Memory B cell (primary cell): ENCODE results near the gene NRBF2.
A peak's percentile ranks its signal among the peaks of the same experiment; 100 is the strongest.

Experiments used
- ATAC-seq: fragments of 150-1000 bp; cut with Tn5 transposase; 2 replicates; pipeline ENCODE4 v1.10.0; 2021; ENCODE audit warnings: low read depth, mild to moderate bottlenecking, moderate library complexity
- DNase-seq, 2 donors: peaks; one replicate each; pipeline ENCODE4 v3.0.0; 2022; ENCODE audit warnings: low spot score in 2 of 2
- H3K27ac Mint-ChIP-seq: one replicate; pipeline ENCODE4 v1.8.0; 2022; ENCODE audit warnings: mild to moderate bottlenecking, moderate library complexity, mixed read lengths
- H3K27me3 Mint-ChIP-seq: one replicate; pipeline ENCODE4 v1.8.0; 2022; ENCODE audit warnings: mixed read lengths
- H3K36me3 Mint-ChIP-seq: one replicate; pipeline ENCODE4 v1.8.0; 2022; ENCODE audit warnings: mild to moderate bottlenecking, mixed read lengths
- H3K4me1 Mint-ChIP-seq: one replicate; pipeline ENCODE4 v1.8.0; 2022; ENCODE audit warnings: mixed read lengths
- H3K4me3 Mint-ChIP-seq: one replicate; pipeline ENCODE4 v1.8.0; 2022; ENCODE audit warnings: mild to moderate bottlenecking, moderate library complexity, mixed read lengths
- H3K9me3 Mint-ChIP-seq: one replicate; pipeline ENCODE4 v1.8.0; 2022; ENCODE audit warnings: mixed read lengths

The NRBF2 gene

DNA sequence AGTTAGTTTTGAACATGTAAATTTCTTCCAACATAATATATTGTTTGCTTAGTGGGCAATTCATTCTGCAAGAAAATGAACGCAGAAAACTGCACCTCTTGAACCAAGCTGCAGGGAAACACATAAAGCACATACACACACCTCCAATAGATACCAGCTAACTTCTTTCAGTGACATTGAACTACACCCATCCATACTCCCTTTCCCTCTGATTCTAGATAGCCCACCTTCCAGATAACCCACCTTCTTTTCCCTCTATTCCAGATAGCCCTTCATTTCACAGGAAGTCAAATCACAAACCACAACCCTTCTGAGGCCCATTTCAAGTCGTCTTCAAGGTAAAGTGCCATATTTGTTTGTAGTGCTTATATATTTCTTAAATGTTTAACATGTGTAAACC is 28.5 kb downstream of the NRBF2 start:
- DNase-seq (no peak), ATAC-seq (no peak)
- Mint-ChIP-seq H3K4me1 (peaks cover 13% of the 10 kb centered on the region), H3K27ac (peak overlapping the region; percentile 7), H3K36me3 (no peaks in the 10 kb centered on the region), H3K9me3 (no peaks in the 10 kb centered on the region), H3K4me3 (no peak overlapping the region), H3K27me3 (no peaks in the 10 kb centered on the region)

DNA sequence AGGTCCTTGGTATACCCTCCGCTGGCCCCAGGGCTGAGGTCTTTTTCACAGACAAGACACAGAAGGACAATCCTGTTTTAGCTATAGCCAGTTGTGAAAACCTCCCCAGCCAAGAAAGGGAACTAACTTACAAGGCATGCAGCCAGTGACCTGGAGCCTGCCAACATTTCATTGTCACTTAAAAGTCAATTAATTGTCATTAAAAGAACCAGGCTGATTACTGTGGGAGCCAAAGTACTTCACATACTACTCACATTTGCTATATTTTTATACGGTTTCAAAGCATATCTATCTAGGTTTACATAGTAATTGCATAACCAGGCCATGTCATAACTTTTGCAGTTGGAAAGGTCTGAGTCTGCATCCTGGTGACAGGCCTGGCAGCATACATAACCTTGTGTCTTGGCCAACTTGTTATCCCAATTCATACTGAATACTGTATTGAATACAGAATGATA is 31.1 kb downstream of the NRBF2 start:
- peaks cover 5% of the 10 kb centered on the region for H3K36me3 Mint-ChIP-seq
- no peak overlapping the region for H3K4me3 Mint-ChIP-seq
- peaks cover 7% of the 10 kb centered on the region for H3K4me1 Mint-ChIP-seq
- H3K9me3 Mint-ChIP-seq = no peaks in the 10 kb centered on the region
- ATAC-seq = no peak
- H3K27me3 Mint-ChIP-seq = no peaks in the 10 kb centered on the region
- DNase-seq = no peak
- peak overlapping the region; percentile 81 for H3K27ac Mint-ChIP-seq

DNA sequence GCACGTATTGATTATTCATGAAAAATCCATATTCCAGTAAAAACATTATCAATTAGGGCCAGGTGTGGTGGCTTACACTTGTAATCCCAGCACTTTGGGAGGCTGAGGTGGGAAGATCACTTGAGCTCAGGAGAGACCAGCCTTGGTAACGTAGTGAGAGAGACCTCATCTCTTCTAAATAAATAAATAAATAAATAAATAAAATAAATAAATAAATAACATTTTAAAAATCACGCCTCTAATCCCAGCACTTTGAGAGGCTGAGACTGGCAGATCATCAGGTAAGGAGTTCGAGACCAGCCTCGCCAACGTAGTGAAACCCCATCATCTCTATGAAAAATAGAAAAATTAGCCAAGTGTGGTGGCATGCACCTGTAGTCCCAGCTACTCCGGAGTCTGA is 32.1 kb downstream of the NRBF2 start:
- Mint-ChIP-seq H3K9me3 (no peaks in the 10 kb centered on the region), H3K4me1 (peaks cover 7% of the 10 kb centered on the region), H3K4me3 (no peak overlapping the region), H3K36me3 (peaks cover 14% of the 10 kb centered on the region), H3K27me3 (no peaks in the 10 kb centered on the region), H3K27ac (no peak overlapping the region)
- DNase-seq = no peak
- no peak for ATAC-seq

DNA sequence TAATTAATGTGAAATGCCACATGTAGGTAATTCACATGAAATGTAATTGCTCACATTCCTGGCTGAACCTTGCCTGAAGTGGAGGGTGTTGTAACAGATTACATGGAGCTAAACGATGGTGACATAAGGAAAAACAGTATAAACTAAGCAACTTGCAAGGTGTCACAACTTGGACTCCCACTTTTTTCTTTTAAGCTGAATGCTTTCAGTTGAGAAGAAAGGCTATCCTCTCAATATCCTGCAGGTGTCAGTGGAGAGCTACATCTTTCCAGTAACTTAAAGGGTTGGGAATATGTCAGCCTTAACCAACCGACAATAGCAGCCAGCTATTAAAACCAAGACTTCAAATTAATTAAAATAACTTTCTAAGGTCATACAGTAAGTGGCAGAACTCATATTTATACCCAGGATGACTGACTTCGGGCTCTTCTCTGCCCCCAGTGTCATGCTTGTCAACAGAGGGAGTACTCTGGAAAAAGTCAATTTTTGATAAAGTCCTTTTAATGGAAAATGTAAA is 33.7 kb downstream of the NRBF2 start:
- no peak overlapping the region for H3K27ac Mint-ChIP-seq
- peaks cover 21% of the 10 kb centered on the region for H3K36me3 Mint-ChIP-seq
- H3K27me3 Mint-ChIP-seq = no peaks in the 10 kb centered on the region
- H3K9me3 Mint-ChIP-seq = no peaks in the 10 kb centered on the region
- peak; percentile 70 for ATAC-seq
- DNase-seq = peak in 1 of 2 donors; percentile 41
- no peak overlapping the region for H3K4me3 Mint-ChIP-seq
- H3K4me1 Mint-ChIP-seq = no peaks in the 10 kb centered on the region

DNA sequence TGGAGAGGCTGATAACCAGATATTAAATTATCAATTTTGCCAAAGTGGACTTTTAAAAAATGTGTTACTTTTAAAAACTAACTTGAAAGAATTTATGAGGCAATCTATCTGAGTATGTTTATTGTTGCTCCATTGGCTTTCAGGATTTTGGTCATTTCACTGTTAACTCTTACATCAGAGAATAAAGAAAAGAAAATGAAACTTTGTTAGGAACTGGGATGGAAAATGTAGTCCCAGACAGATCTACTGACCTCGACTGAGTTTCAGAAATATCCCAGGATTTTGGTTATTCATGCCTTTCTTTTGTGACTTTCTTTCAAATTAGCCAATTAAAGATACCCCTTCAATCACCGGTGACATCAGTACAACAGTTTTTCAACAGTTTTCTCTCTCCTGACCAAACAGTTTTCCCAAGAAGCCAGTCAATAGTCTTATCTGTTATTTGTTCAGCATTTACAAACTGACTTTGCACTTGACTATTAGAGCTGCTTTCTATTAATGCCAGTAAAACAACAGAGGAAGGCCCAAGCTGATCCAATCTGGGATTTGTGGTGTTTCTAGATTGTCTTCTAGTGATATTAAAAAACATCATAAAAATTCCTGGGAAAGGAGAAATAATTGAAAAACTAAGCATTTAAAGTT is 35.8 kb downstream of the NRBF2 start:
- Mint-ChIP-seq H3K9me3 (no peaks in the 10 kb centered on the region), H3K36me3 (peaks cover 29% of the 10 kb centered on the region), H3K4me3 (no peak overlapping the region), H3K27me3 (no peaks in the 10 kb centered on the region), H3K27ac (peak overlapping the region; percentile 75), H3K4me1 (peaks cover 11% of the 10 kb centered on the region)
- ATAC-seq = no peak
- no peak for DNase-seq

DNA sequence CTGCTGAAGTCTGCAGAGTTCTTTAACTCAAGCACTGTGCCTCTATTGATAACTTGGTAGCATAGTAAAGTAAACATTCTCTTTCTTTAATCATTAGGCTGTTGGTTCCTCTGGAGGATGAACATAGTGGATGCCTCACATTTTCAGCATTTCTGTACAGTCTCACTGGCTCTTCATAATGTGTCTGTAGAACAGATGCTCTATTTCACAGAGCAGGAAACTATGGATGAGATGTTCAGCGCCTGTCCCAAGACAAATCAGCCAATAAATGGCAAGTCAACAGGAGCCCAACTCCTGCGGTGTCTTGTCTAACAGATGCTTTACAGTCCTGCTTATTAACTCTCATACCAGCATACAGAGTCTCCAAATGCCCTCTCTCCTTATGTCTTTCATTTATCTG is 36.5 kb downstream of the NRBF2 start:
- Mint-ChIP-seq H3K4me3 (no peak overlapping the region), H3K27me3 (no peaks in the 10 kb centered on the region), H3K27ac (peak overlapping the region; percentile 92), H3K36me3 (peaks cover 33% of the 10 kb centered on the region), H3K9me3 (no peaks in the 10 kb centered on the region), H3K4me1 (peaks cover 15% of the 10 kb centered on the region)
- ATAC-seq (no peak), DNase-seq (no peak)

DNA sequence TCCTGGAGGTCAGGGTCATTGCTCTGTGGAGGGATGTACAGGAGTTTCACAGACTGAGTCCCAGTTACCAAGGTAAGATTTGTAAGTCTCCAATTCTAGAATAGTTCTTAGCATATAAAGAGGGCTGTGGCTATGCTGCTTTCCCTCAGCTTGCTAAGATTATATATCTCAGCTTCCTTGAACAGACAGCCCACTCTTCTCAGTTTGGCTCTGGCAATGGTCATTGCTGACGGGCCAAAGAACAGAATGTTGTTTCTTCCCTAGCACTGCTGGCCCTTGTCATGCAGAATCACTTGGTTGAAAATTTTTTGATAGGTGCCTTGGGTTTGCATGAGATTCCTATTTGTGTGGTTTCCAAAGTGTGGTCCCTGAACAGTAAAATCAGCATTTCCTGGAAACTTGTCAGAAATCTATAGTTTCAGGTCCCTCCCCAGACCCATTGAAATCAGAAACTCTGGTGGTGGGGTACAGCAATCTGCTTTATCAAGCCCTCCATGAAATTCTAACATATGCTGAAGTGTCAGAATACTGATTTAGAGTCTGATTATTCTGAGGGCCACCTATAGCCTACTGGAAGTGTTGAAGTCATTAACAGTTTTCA is 38.2 kb downstream of the NRBF2 start:
- Mint-ChIP-seq H3K9me3 (no peaks in the 10 kb centered on the region), H3K4me3 (no peak overlapping the region), H3K27ac (peak overlapping the region; percentile 48), H3K4me1 (peaks cover 15% of the 10 kb centered on the region), H3K27me3 (no peaks in the 10 kb centered on the region), H3K36me3 (peaks cover 33% of the 10 kb centered on the region)
- DNase-seq = no peak
- ATAC-seq = no peak

DNA sequence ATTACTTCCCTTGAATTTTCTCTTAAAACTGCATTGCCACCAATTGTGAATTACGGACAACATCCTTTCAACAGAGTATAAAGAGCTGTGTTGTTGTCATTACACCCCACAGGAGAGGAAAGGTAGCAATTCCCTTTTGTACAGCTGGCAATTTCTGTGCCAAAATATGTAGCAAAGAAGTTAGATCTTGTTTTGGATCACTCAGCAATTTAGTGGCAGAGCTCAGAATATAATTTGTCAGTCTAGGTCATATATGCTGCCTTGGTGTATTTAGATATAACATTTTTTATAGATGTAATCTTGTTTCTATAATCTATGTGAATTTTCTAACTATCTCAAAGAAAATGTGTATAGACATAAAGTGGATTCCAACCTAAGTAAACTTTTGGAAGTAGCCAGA is 38.8 kb downstream of the NRBF2 start:
- peaks cover 15% of the 10 kb centered on the region for H3K4me1 Mint-ChIP-seq

DNA sequence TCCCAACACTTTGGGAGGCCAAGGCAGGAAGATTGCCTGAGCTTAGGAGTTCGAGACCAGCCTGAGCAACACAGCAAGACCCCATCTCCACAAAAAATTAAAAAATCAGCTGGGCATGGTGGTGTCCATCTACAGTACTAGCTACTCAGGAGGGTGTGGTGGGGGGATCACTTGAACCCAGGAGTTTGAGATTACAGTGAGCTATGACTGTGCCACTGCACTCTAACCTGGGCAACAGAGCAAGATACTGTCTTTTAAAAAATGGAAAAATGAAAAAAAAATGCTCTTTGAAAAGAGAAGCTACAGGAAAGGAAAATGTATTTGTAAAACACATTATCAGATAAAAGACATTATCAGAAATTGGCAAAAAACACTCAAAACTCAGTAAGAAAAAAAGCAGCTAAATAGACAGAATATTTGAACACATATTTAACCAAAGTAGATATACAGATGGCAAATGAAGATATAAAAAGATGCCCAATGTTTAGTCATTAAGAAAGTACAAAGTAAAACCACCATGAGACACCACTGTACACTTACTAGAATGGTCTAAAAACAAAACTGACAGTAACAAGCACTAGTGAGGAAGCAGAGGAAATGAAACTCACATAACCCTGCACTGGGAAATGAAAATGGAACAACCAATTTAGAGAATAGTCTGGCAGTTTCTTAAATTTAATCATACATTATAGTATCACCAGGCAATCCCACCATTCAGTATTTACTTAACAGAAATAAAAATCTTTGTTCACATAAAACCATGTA is 40.5 kb downstream of the NRBF2 start:
- DNase-seq (peak in 1 of 2 donors; percentile 30), ATAC-seq (peak; percentile 98)
- Mint-ChIP-seq H3K27me3 (no peaks in the 10 kb centered on the region), H3K4me3 (peak overlapping the region; percentile 51), H3K9me3 (no peaks in the 10 kb centered on the region), H3K36me3 (peaks cover 39% of the 10 kb centered on the region), H3K4me1 (peaks cover 15% of the 10 kb centered on the region), H3K27ac (peak overlapping the region; percentile 76)

More for the DNA sequence above, 38.8 kb downstream of the NRBF2 start:
- no peaks in the 10 kb centered on the region for H3K27me3 Mint-ChIP-seq
- ATAC-seq (no peak), DNase-seq (no peak)
- peak overlapping the region; percentile 48 for H3K27ac Mint-ChIP-seq
- H3K36me3 Mint-ChIP-seq = peaks cover 33% of the 10 kb centered on the region
- H3K4me3 Mint-ChIP-seq = no peak overlapping the region
- no peaks in the 10 kb centered on the region for H3K9me3 Mint-ChIP-seq

DNA sequence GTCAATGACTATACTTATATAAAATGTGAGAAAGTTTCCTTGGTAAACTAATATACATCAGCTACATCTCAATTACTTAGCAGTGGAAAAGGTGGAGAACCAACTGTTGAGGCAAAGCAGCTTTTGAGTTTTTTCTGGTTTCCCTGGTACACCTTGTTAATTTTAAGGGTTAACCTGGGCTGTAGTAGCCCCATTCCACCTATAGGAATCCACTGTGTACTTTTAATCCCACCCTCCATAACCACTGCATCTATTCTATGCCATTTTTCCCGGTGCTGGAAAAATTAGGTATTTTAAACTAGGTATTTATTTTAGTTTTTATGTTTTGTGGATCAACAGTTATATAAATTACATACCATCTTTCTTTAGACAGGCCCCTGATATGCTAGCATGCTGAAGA is 42.4 kb downstream of the NRBF2 start:
- Mint-ChIP-seq H3K36me3 (peaks cover 31% of the 10 kb centered on the region), H3K27me3 (no peaks in the 10 kb centered on the region), H3K4me3 (no peak overlapping the region), H3K27ac (no peak overlapping the region), H3K4me1 (peaks cover 15% of the 10 kb centered on the region), H3K9me3 (no peaks in the 10 kb centered on the region)
- no peak for DNase-seq
- no peak for ATAC-seq

DNA sequence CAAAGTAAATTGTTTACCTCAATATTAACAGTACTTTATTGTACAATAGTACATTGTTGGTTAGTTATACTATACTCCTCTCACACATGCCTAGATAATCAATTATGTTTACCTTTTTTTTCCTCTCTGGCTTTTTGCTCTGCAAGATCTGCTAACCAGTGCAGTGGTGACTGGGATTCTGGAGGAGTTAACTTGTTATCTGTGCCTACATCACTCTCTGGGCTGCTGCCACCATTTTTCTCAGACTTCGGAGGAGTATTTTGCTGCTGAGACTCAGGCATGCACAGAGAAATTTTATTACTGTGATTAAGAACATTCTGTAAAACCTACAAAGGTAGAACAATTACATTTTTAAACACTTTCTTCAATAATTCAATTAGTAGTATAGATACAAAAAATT is 59.7 kb downstream of the NRBF2 start:
- H3K9me3 Mint-ChIP-seq = no peaks in the 10 kb centered on the region
- no peak for ATAC-seq
- peaks cover 30% of the 10 kb centered on the region for H3K36me3 Mint-ChIP-seq
- H3K4me1 Mint-ChIP-seq = peaks cover 3% of the 10 kb centered on the region
- DNase-seq = no peak
- no peaks in the 10 kb centered on the region for H3K27me3 Mint-ChIP-seq
- H3K4me3 Mint-ChIP-seq = no peak overlapping the region
- H3K27ac Mint-ChIP-seq = peak overlapping the region; percentile 67

DNA sequence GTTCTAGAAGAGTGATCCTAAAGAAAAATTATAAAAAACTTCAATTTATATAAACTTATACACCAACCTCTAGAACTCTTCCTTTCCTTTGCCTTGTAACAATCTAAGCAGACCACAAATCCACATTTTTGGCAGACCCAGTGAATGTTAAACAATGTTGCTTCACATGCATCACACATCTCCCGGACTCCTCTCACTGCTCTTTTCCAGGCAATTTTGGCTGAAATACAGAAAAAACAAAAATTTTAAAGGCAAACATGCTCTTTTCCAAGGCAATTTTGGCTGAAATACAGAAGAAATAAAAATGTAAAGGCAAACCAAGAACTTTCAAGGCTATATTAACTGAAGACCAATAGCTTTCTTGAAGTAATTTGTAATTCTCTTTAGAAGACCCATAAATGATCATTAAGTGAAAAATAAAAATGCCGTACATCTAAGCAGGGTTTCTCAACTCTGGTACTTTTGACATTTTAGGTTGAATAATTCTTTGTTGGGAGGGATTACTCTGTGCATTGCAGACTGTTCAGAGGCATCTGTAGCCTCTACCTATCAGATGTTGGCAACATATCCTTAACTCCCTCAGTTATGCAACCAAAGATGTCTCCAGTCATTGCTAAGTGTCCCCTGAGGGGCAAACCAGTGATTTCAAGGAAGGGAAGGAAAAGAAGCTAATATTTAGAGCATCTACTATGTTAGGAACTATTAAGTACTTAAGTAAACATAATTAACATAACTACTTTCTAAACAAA is 64.4 kb downstream of the NRBF2 start:
- Mint-ChIP-seq H3K27me3 (no peaks in the 10 kb centered on the region), H3K36me3 (peaks cover 33% of the 10 kb centered on the region), H3K27ac (no peak overlapping the region), H3K9me3 (no peaks in the 10 kb centered on the region), H3K4me1 (peaks cover 6% of the 10 kb centered on the region), H3K4me3 (no peak overlapping the region)
- ATAC-seq (no peak), DNase-seq (no peak)

DNA sequence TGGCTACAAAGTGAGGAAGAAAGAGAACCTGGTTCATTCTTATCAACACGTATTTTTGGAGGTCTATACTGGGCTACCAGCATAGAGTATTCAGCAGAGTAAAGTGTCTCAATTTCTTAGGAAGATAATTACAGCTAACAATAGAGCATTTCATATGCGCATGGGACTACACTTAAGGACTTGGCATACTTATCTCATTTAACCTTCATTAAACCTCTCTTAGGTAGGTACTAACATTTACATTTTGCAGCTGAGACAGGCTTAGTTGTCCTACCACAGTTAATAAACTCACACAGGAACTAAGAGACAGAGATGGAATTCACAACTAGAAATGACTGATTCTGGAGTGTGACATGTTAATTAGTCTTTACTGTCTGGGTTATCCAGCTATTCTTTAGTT is 66.6 kb downstream of the NRBF2 start:
- DNase-seq (no peak), ATAC-seq (no peak)
- peaks cover 12% of the 10 kb centered on the region for H3K4me1 Mint-ChIP-seq
- H3K27me3 Mint-ChIP-seq = no peaks in the 10 kb centered on the region
- peak overlapping the region; percentile 42 for H3K27ac Mint-ChIP-seq
- H3K4me3 Mint-ChIP-seq = no peak overlapping the region
- no peaks in the 10 kb centered on the region for H3K9me3 Mint-ChIP-seq
- peaks cover 24% of the 10 kb centered on the region for H3K36me3 Mint-ChIP-seq

DNA sequence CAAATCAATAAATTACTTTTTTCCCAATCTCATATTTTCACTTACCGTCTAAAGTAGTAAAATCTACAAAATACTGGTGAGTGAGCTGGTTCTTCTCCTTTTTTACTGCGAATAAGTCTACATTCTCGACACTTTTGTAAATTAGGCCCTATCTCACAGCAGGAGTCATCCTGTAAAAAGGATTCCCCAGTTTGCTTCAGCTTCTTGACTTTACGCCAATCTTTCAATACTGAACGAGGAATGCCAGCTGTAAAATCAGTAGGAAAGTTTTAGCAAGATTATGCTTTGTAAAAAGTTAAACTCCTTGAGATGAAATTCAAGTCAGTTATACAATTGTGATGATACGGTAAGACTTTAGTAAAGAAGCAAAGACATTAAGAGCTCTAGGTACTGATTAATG is 67.3 kb downstream of the NRBF2 start:
- H3K36me3 Mint-ChIP-seq = peaks cover 25% of the 10 kb centered on the region
- peak overlapping the region; percentile 47 for H3K27ac Mint-ChIP-seq
- H3K4me1 Mint-ChIP-seq = peaks cover 18% of the 10 kb centered on the region
- H3K27me3 Mint-ChIP-seq = no peaks in the 10 kb centered on the region
- no peak for DNase-seq
- ATAC-seq = no peak
- H3K9me3 Mint-ChIP-seq = no peaks in the 10 kb centered on the region
- no peak overlapping the region for H3K4me3 Mint-ChIP-seq
